MM.1S (cell line): ENCODE results near the gene B3GALNT1.

Source experiments
- CTCF ChIP-seq: fragments of 300-600 bp; sonication (generic); IDR thresholded peaks from 2 replicates; pipeline ENCODE4 v1.5.1; 2016; ENCODE audit warnings: antibody characterized with exemption, low read length, mixed read lengths
- EZH2 ChIP-seq: fragments of 300-600 bp; sonication (generic); optimal IDR thresholded peaks from 2 replicates; pipeline ENCODE3; 2017; ENCODE audit warnings: low read depth, mild to moderate bottlenecking, antibody characterized with exemption, low read length, mixed read lengths

- no peak for TF ChIP-seq CTCF
- TF ChIP-seq EZH2 = no peak
Observed at GRCh38 chr3:161069511-161070251, 35.5 kb downstream of the B3GALNT1 start.
